Measurements from ENCODE around the gene ZNF628.
A peak's percentile ranks its signal among the peaks of the same experiment; 100 is the strongest.
"Not testable (repeated sequence)": the region's sequence is repeated elsewhere in the genome, so short reads cannot be mapped to it uniquely, and the experiment has no call there.

Gene ZNF628

DNA sequence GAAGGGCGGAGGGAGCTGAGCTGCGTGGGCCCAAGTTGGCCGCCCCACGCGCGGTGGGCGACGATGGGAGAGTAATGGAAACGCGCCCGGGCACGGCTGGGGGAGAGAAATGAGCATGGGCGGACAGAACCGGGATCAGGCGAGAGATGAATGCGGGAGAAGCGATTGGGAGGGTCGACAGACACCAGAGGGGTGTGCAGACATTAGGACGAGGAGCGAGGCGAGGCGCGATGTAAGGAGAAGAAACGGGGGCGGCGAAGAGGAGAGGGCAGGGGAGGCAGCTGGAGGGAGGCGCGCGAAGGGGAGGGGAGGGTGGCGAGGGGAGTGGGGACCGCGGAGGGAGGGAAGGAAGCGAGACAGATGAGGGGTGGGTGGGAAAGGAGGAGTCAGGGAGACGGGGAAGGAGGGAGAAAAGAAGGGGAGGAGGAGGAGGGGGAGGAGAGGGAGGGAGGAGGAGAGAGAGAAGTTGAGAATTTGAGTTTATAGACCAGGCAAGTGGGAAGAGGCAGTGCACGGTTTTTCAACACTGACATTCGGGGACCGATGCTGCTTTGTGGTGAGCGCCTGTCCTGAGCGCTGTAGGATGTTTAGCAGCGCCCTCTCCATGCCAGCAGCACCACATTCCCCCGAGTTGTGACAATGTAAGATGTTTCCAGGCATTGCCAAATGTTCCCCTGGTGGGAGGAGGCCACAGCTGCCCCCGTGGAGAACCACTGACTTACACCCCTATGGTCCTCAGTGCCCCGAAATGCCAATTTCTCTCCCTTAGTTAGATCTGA, 33.2 kb upstream of the ZNF628 start, which contains the start of gene SHISA7:
Gene SHISA7 (minus strand): TSS at position 256 of the 779 bp plus-strand sequence. CDS start 437 bp downstream, outside the sequence.
- DNase-seq (ENCODE audit: insufficient read length, low spot score) (no peak), FAIRE-seq (no peak)
- TF ChIP-seq POLR2A (IDR thresholded peaks at IDR 0.05; ENCODE audit: low read depth, low read length) = no peak

DNA sequence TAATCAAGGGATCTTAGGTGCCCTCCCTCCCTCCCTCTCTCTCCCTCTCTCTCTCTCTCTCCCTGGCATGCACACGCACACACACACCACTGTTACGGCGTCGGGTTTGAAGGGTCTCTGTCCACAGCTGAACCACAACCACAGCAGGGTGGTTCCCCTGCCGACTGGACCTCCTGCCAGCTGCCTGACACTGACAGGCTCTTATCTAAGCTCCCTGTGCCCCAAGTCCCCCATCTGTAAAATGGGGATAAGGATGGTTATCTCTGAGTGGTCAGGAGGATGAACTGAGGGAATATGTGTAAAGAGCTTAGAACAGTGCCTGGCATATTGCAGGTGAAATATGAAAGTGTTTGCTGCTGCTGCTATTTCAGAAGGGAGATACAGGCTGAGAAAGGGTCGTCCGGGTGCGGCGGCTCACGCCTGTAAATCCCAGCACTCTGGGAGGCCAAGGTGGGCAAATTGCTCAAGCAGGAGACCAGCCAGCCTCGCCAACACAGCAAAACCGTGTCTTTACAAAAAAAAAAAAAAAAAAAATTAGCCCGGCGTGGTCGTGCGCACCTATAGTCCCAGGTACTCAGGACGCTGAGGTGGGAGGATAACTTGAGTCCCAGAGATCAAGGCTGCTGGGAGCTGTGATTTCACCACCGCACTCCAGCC, 32.5 kb upstream of the ZNF628 start:
- TF ChIP-seq POLR2A (IDR thresholded peaks at IDR 0.05; ENCODE audit: low read depth, low read length) = no peak
- DNase-seq (ENCODE audit: insufficient read length, low spot score) = no peak
- no peak for FAIRE-seq

DNA sequence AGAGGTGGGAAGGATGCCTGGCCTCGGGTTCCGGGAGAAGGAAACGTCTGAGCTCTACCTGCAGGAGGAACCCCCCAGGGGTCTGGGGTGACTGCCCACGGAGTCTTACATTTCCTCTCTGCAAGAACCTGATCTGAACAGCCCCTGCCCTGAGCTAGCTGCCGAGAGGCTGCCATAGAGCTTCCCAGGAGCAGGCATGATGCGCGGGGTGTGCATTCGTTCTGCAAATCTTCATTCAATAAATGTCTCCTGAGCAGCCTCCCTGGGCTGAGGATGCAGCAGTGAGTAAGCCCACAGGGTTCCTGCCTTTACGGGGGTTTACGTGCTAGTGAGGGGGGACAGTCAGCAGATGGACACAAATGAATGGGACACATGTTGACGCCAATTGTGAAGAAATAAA, 31.8 kb upstream of the ZNF628 start:
- FAIRE-seq (no peak), DNase-seq (ENCODE audit: insufficient read length, low spot score) (no peak)
- TF ChIP-seq POLR2A (IDR thresholded peaks at IDR 0.05; ENCODE audit: low read depth, low read length) = no peak

DNA sequence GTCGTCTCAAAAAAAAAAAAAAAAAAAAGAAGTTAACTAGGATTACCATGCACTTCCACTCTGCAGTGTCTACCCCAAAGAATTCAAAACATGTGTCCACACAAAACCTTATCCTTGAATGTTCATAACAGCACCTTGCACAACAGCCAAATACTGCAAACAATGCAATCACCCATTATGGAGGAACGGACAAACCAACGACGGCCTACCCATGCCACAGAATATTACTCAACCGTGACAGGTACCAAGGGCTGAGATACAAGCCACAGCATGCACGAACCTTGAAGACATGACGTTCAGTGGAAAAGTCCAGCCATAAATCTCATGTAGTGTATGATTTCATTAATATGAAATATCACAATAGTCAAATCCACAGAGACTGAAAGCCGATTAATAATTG, 30.4 kb upstream of the ZNF628 start:
- FAIRE-seq (no peak), DNase-seq (ENCODE audit: insufficient read length, low spot score) (no peak)
- TF ChIP-seq POLR2A (IDR thresholded peaks at IDR 0.05; ENCODE audit: low read depth, low read length) = no peak

DNA sequence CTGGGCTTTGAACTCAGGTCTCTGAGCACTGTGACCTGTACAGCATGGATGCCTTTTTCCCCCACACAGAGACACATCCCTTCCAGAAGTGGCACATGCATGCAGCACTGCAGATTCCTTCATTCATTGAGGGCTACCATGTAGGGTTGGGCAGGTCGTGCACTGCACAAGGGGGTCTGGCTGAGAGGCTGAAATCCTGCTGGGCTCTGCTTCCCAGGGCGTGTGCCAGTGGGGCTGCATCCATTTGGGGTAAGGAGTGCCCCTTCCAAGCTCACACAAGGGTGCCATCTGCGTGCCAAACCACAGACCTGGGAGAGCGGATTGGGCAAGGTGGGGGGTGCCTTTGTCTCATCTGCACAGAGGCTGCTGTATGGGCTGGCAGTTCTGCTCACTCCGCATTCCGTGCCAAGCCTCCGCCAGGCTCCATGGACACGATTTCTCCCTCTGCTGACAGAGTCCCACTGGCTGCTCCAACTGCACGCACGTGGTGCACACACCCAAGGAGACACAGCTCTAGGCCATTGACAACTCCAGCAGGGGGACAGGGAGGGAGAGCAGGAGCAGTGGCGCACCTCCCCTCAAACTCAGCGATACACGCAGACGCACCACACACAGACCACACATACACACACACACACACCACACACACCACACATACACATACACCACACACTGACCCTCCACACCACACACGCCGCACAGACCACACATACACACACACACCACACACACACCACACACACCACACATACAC, 28.8 kb upstream of the ZNF628 start:
- DNase-seq (ENCODE audit: insufficient read length, low spot score) (peak; percentile 90), FAIRE-seq (no peak)
- TF ChIP-seq POLR2A (IDR thresholded peaks at IDR 0.05; ENCODE audit: low read depth, low read length) = no peak

GRCh38 chr19:55448175-55448490, 28.3 kb upstream of the ZNF628 start:
- DNase-seq (ENCODE audit: insufficient read length, low spot score); FAIRE-seq: not testable (repeated sequence)

- DNase-seq (ENCODE audit: insufficient read length, low spot score) = no peak
- no peak for FAIRE-seq
- no peak for TF ChIP-seq POLR2A (IDR thresholded peaks at IDR 0.05; ENCODE audit: low read depth, low read length)
Observed at GRCh38 chr19:55449469-55449868, 26.9 kb upstream of the ZNF628 start.

DNA sequence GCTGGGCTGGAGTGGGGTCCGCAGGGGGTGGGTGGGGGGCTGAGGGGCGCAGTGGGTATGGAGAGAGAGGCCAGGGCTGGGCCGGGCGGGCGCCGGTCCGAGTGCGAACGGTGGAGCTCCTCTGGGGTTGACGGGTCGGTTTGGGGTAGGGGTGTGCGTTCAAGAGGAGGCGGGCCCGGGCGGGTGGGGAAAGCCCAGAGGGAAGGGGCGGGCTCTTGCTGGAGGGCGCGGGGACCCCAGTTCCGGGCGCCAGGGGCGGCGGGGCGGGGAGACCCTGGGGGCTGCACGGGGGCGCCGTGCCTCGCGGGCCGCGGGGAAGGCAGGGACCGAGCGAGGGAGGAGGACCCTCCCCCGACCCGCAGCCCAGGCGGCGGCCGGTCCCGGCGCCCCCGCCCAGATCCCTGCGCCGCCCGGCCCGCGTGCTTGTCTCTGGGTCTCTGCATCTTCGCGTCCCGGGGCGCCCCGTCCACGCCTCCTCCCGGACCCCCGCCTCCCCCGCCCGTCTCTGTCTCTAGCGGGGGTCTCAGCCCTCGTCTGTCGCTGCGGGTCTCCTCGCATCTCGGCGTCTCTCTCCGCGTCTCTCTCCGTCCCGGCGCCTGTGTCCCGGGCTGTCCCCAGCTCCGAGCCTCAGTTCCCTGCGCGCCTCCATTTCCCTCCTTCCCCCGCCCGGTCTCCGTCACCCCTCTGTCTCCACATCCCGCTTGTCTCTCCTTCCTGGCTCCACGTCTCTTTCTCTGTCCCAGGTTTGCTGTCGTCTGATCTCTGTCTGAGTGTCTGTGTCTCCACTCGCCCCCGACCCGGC, 25.1 kb upstream of the ZNF628 start:
- no peak for TF ChIP-seq POLR2A (IDR thresholded peaks at IDR 0.05; ENCODE audit: low read depth, low read length)
- DNase-seq (ENCODE audit: insufficient read length, low spot score) (no peak), FAIRE-seq (no peak)

DNA sequence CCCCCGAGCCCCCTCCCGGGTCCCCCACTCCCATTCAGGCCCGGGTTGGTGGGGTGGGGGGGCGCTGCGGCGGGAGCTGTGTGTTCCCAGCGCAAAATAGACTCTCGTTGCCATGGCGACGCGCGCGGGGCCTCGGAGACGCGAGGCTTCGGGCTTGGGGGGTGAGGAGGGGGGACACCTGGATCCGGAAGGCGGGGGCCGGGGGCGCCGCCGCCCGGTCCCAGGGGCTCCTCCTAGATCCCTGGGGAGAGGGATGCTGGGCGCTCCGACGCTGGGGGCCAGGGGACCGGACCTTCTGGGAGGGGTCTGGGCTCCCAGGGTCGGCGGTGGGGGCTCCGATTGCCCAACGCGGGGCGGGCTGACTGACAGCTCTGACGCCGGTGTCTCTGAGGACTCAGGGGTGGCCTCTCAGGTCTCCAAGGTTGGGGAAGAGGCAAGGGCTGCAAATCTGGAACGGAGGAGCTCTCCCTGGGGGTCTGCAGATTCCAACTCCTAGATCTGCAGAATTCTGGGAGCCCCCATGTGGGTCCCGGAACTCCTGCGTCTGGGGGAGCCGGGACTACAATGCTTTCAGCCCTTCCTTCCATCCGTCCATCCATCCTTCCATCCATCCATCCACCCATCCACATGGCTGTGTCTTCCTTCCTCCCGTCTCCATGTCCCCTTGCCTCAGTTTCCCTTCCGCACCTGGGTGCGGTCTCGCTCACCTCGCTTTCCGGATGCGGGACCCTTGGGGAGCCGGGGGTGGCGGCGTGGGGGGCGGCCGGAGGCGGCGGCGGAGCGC, 24.3 kb upstream of the ZNF628 start:
- DNase-seq (ENCODE audit: insufficient read length, low spot score) (no peak), FAIRE-seq (no peak)
- TF ChIP-seq POLR2A (IDR thresholded peaks at IDR 0.05; ENCODE audit: low read depth, low read length) = no peak

DNA sequence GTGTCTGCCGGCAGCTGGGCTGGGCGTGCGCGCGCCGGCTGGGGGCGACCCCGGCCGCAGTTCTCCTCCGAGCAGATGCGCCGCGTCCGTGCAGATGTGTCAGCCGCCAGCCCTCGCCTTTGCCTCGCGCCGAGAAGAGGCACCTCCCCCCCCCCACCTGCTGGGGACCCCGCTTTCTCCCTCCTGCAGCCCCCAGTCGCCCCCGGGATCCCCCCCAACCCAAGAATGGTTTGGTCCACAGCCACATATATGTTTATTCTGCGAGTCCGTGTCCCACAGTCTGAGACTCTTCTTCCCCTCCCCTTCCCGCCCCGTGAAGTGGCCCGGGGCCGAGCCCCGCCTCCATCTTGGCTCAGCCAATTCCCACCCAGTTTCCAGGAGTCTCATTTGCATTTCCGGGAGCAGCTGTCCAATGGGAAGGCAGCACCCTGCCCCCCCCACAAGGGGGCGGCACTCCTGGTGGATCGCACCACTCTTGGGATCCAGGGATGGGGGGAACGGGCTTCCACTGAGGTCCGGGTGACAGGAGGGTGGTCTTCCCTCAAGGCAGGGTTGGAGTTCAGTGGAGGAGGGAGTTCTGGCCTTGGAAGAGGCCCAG, 23.6 kb upstream of the ZNF628 start:
- FAIRE-seq (no peak), DNase-seq (ENCODE audit: insufficient read length, low spot score) (peak; percentile 96)
- TF ChIP-seq POLR2A (IDR thresholded peaks at IDR 0.05; ENCODE audit: low read depth, low read length) = no peak

GRCh38 chr19:55453511-55454260, 22.7 kb upstream of the ZNF628 start:
- DNase-seq (ENCODE audit: insufficient read length, low spot score) (no peak), FAIRE-seq (no peak)
- no peak for TF ChIP-seq POLR2A (IDR thresholded peaks at IDR 0.05; ENCODE audit: low read depth, low read length)

DNA sequence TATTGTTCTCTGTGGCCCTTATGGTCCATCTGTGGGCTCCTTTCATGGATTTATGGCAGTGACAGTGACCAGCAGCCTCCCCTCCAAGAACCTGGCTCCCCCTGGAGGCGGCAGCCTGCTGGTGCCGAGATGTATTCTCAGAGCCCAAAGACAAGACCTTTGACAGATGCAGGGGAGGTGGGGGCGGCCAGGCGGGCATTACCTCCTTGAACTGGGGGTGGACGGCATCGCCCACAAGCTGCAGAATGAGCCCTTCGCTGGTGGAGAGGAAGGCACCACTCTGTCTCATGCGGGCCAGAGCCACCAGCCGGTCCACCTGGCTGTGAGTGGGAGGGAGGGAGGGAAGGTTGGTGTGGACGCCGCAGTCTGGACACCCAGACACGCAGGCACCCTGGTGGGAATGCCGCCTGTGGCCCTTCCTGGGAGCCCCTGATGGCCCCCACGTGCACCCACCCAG, 21.6 kb upstream of the ZNF628 start:
- FAIRE-seq = no peak
- peak; percentile 96 for DNase-seq (ENCODE audit: insufficient read length, low spot score)
- TF ChIP-seq POLR2A (IDR thresholded peaks at IDR 0.05; ENCODE audit: low read depth, low read length) = no peak
